Right atrium auricular region (tissue), 2 donors: ENCODE data around the gene LDLR. TPM values are rescaled to one million over a fixed set of nuclear protein-coding genes. Genes with fewer than 3 reads are reported as not detected.

Experiments
- DNase-seq: peaks from one replicate; pipeline ENCODE4 v3.0.0-alpha.2; 2019; ENCODE audit warnings: low spot score
- H3K27ac ChIP-seq, 2 donors: fragments of 200-600 bp; sonication (generic); 1 replicate in 1 of 2; 2 replicates in 1 of 2; pipeline ENCODE4 v1.5.1; 2016 to 2019
- H3K27me3 ChIP-seq, 2 donors: fragments of 200-600 bp; sonication (generic); one replicate each; pipeline versions ENCODE4 v1.5.1 to v1.6.0; 2017 to 2019
- H3K36me3 ChIP-seq: fragments of 200-600 bp; sonication (generic); one replicate; pipeline ENCODE4 v1.5.1; 2016
- H3K4me1 ChIP-seq, 2 donors: fragments of 200-600 bp; sonication (generic); one replicate each; pipeline versions ENCODE4 v1.5.1 to v1.6.0; 2017 to 2019
- H3K4me3 ChIP-seq, 2 donors: fragments of 200-600 bp; sonication (generic); 1 replicate in 1 of 2; 2 replicates in 1 of 2; pipeline ENCODE4 v1.5.1; 2017 to 2019; ENCODE audit warnings: mild to moderate bottlenecking in 1 of 2, moderate library complexity in 1 of 2
- H3K9me3 ChIP-seq, 2 donors: fragments of 200-600 bp; sonication (generic); one replicate each; pipeline ENCODE4 v1.5.1; 2019
- CTCF ChIP-seq, 2 donors: fragments of 200-600 bp; sonication (generic); IDR thresholded peaks; one replicate each; pipeline ENCODE4 v1.5.1; 2019; ENCODE audit warnings: antibody characterized with exemption in 2 of 2
- total RNA-seq, 2 donors: library from RNA; depleted of rRNA; stranded (reverse); fragments of >200 nt; gene quantifications; one replicate each; pipeline ENCODE4 v1.1.0, GENCODE V29; 2016

Gene LDLR
- total RNA-seq, 2 donors from 2014 or later: 13.8 to 15.9 TPM

- Histone ChIP-seq H3K4me3 (peak overlapping the region in 1 of 2 donors; percentile 6), H3K27me3 (no peaks in the 10 kb centered on the region), H3K9me3 (no peaks in the 10 kb centered on the region), H3K36me3 (peaks cover 39% of the 10 kb centered on the region), H3K27ac (peak overlapping the region; percentile 80 to 89), H3K4me1 (peaks cover 0 to 47% of the 10 kb centered on the region in 2 donors)
- TF ChIP-seq CTCF (IDR thresholded peaks at IDR 0.05): no peak
- DNase-seq: no peak
Observed at GRCh38 chr19:11164296-11164695, 75.0 kb downstream of the LDLR start.

GRCh38 chr19:11164879-11165406 lies 75.7 kb downstream of the LDLR start:
- no peaks in the 10 kb centered on the region for H3K9me3 ChIP-seq
- no peak overlapping the region for H3K4me3 ChIP-seq
- TF ChIP-seq CTCF (IDR thresholded peaks at IDR 0.05): no peak
- no peaks in the 10 kb centered on the region for H3K27me3 ChIP-seq
- H3K36me3 ChIP-seq: peaks cover 45% of the 10 kb centered on the region
- H3K27ac ChIP-seq: peak overlapping the region; percentile 80 to 89
- H3K4me1 ChIP-seq: peaks cover 0 to 41% of the 10 kb centered on the region in 2 donors
- DNase-seq: peak; percentile 97

GRCh38 chr19:11165486-11166030 lies 76.3 kb downstream of the LDLR start:
- Histone ChIP-seq H3K4me3 (no peak overlapping the region), H3K4me1 (peaks cover 0 to 36% of the 10 kb centered on the region in 2 donors), H3K36me3 (peaks cover 52% of the 10 kb centered on the region), H3K27me3 (no peaks in the 10 kb centered on the region), H3K27ac (peak overlapping the region; percentile 80 to 89), H3K9me3 (no peaks in the 10 kb centered on the region)
- DNase-seq: peak; percentile 71
- TF ChIP-seq CTCF (IDR thresholded peaks at IDR 0.05): no peak

GRCh38 chr19:11166281-11167142 lies 77.2 kb downstream of the LDLR start:
- Histone ChIP-seq H3K27me3 (no peaks in the 10 kb centered on the region), H3K9me3 (no peaks in the 10 kb centered on the region), H3K27ac (peak overlapping the region; percentile 80 to 89), H3K36me3 (peaks cover 60% of the 10 kb centered on the region), H3K4me3 (no peak overlapping the region), H3K4me1 (peaks cover 0 to 36% of the 10 kb centered on the region in 2 donors)
- no peak for TF ChIP-seq CTCF (IDR thresholded peaks at IDR 0.05)
- DNase-seq: peak; percentile 77

- Histone ChIP-seq H3K27me3 (no peaks in the 10 kb centered on the region), H3K27ac (peak overlapping the region; percentile 7 to 61), H3K36me3 (peaks cover 80% of the 10 kb centered on the region), H3K4me1 (peaks cover 0 to 32% of the 10 kb centered on the region in 2 donors), H3K9me3 (no peaks in the 10 kb centered on the region), H3K4me3 (no peak overlapping the region)
- no peak for DNase-seq
- TF ChIP-seq CTCF (IDR thresholded peaks at IDR 0.05): no peak
Observed at GRCh38 chr19:11168568-11168967, 79.3 kb downstream of the LDLR start.
